ENCODE results near the gene DENND4C. TPM values are rescaled to one million over a fixed set of nuclear protein-coding genes. Genes with fewer than 3 reads are reported as not detected.

The DENND4C gene
- polyA plus RNA-seq, 1 of the 3 experiments (the other 2 are of a cell fraction), result 7.5 TPM

DNA sequence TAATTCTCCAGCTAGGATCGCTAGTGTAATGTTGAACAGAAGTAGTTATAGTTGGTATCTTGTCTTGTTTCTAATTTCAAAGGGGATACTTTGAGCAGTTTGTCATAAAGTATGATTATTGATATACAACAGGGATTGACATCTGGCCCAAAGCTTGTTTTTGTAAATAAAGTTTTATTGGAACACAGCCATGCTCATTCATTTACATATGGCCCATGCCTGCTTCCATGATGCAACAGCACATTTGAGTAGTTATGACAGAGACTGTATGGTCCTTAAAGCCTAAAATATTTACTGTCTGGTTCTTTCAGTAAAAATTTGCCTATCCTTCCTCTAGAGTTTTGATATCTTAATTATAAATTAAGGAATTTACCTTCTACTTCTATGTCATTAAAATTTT lies 79.8 kb downstream of the DENND4C start:
- no peak for DNase-seq

DNA sequence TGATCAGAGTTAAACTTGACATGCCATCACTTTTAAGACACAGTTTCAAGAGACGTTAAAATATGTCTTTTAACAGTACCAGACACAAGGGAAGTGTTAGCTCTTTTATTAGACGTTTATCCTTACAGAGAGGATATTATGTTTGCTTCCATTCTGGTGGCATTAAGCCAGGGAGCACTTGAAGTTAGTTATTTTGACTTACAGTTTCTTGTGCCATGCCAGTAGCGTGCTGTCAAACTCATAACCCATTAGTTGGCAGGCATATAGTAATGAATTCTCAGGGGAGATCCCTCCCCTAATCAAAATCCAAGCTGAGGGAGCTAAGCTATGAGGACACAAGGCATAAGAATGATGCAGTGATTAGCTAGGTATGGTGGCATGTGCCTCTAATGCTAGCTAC lies 83.1 kb downstream of the DENND4C start:
- Histone ChIP-seq H3K27me3 (ENCODE audit: insufficient read depth) (no peaks in the 10 kb centered on the region), H2AFZ (ENCODE audit: low read depth) (no peak overlapping the region), H3K9me3 (no peaks in the 10 kb centered on the region), H3K9me2 (no peaks in the 10 kb centered on the region), H3K9ac (no peak overlapping the region), H3K36me3 (replicated peaks in 1 of 2; ENCODE audit: control insufficient read depth in 1 of 2, insufficient read depth in 2 of 2, low read length in 1 of 2) (peaks cover 7 to 29% of the 10 kb centered on the region in 2 experiments), H3K79me2 (ENCODE audit: insufficient read depth) (0 out of 2 replicates have a peak, but pooled peaks cover 8% of the 10 kb centered on the region), H3K4me2 (no peak overlapping the region), H3K27ac (ENCODE audit: low read depth in 2 of 2, low read length in 1 of 2) (no peak overlapping the region), H3K4me3 (ENCODE audit: low read depth in 2 of 2, low read length in 1 of 2) (no peak overlapping the region), H3K4me1 (ENCODE audit: control insufficient read depth in 1 of 2, insufficient read depth in 2 of 2, low read depth in 1 of 2, low read length in 1 of 2) (no peaks in the 10 kb centered on the region), H3F3A (replicated peaks; ENCODE audit: insufficient read depth) (no peaks in the 10 kb centered on the region), H4K20me1 (ENCODE audit: insufficient read depth) (no peaks in the 10 kb centered on the region)
- no peak for DNase-seq
- POLR2A ChIA-PET, result no interaction called here
- TF ChIP-seq, protein P1, sequence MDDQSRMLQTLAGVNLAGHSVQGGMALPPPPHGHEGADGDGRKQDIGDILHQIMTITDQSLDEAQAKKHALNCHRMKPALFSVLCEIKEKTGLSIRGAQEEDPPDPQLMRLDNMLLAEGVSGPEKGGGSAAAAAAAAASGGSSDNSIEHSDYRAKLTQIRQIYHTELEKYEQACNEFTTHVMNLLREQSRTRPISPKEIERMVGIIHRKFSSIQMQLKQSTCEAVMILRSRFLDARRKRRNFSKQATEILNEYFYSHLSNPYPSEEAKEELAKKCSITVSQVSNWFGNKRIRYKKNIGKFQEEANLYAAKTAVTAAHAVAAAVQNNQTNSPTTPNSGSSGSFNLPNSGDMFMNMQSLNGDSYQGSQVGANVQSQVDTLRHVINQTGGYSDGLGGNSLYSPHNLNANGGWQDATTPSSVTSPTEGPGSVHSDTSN (IDR thresholded peaks at IDR 0.05), result no peak
- CTCF ChIA-PET, result interaction anchor here (0.5 kb wide), 1 partner anchor 92 kb away, joined by 3 read pairs; no protein-coding TSS in a partner anchor
- 96% methylated on average over 3 of the region's 3 CpGs for WGBS (ENCODE audit: low lambda C conversion rate)

More for the DNA sequence above, 79.8 kb downstream of the DENND4C start:
- POLR2A ChIA-PET, result no interaction called here
- H3K4me2 ChIP-seq, result no peak overlapping the region
- no peak overlapping the region for H2AFZ ChIP-seq (ENCODE audit: low read depth)
- H3K9me3 ChIP-seq, result no peaks in the 10 kb centered on the region
- 0 out of 2 replicates have a peak, but pooled peaks cover 8% of the 10 kb centered on the region for H3K79me2 ChIP-seq (ENCODE audit: insufficient read depth)
- H3F3A ChIP-seq (replicated peaks; ENCODE audit: insufficient read depth), result no peaks in the 10 kb centered on the region
- peaks cover 11 to 26% of the 10 kb centered on the region in 2 experiments for H3K36me3 ChIP-seq (replicated peaks in 1 of 2; ENCODE audit: control insufficient read depth in 1 of 2, insufficient read depth in 2 of 2, low read length in 1 of 2)
- WGBS (ENCODE audit: low lambda C conversion rate), result 100% methylated on average over 1 of the region's 1 CpG
- no peak for TF ChIP-seq YY1 (IDR thresholded peaks at IDR 0.05; ENCODE audit: low read depth)
- no peak for TF ChIP-seq NFIC (IDR thresholded peaks at IDR 0.05; ENCODE audit: borderline replicate concordance)
- no peak for TF ChIP-seq TAF1 (IDR thresholded peaks at IDR 0.05; ENCODE audit: borderline replicate concordance, low read depth, low read length)
- TF ChIP-seq SMC3 (IDR thresholded peaks at IDR 0.05; ENCODE audit: low read depth, low read length), result no peak
- TF ChIP-seq GATA2 (CRISPR knock-in tag; IDR thresholded peaks at IDR 0.05), result no peak
- TF ChIP-seq, protein P1 (IDR thresholded peaks at IDR 0.05), result no peak
- no peak for TF ChIP-seq EP300 (IDR thresholded peaks at IDR 0.05; ENCODE audit: borderline replicate concordance in 1 of 2, low read depth in 1 of 2, low read length in 1 of 2)
- H3K4me3 ChIP-seq (ENCODE audit: low read depth in 2 of 2, low read length in 1 of 2), result no peak overlapping the region
- no peaks in the 10 kb centered on the region for H3K27me3 ChIP-seq (ENCODE audit: insufficient read depth)
- no peaks in the 10 kb centered on the region for H4K20me1 ChIP-seq (ENCODE audit: insufficient read depth)
- H3K9me2 ChIP-seq, result no peaks in the 10 kb centered on the region
- H3K27ac ChIP-seq (ENCODE audit: low read depth in 2 of 2, low read length in 1 of 2), result no peak overlapping the region
- H3K4me1 ChIP-seq (ENCODE audit: control insufficient read depth in 1 of 2, insufficient read depth in 2 of 2, low read depth in 1 of 2, low read length in 1 of 2), result no peaks in the 10 kb centered on the region
- CTCF ChIA-PET, result interaction anchor here (1.1 kb wide), 1 partner anchor 136 kb away, joined by 3 read pairs; no protein-coding TSS in a partner anchor
- no peak overlapping the region for H3K9ac ChIP-seq

DNA sequence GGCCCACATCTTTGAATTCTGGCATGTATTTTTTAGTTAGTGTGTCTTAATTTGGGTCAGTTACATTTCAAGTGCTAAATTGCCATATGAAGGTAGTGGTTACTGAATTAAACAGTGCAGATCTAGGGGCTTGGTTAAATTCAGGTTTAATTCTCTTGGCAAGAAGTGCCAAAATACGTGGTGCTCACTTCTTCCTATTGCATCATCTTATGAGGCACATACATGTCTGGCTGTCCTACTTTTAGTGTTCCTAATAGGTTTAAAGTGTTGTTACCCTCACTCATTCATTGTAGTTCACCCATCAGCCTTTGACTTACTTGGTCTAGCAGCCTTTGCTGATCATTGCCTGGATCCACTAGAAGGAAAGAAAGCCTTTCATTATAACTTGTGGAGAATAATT lies 90.0 kb downstream of the DENND4C start:
- no peaks in the 10 kb centered on the region for H3K79me2 ChIP-seq (ENCODE audit: insufficient read depth)
- POLR2A ChIA-PET, result no interaction called here
- DNase-seq, result no peak

More for the DNA sequence above, 90.0 kb downstream of the DENND4C start:
- no peak overlapping the region for H3K4me3 ChIP-seq (ENCODE audit: low read depth in 2 of 2, low read length in 1 of 2)
- no peak overlapping the region for H3K27ac ChIP-seq (ENCODE audit: low read depth in 2 of 2, low read length in 1 of 2)
- CTCF ChIA-PET, result no interaction called here
- 90% methylated on average over 1 of the region's 1 CpG for WGBS (ENCODE audit: low lambda C conversion rate)
- no peaks in the 10 kb centered on the region for H3K27me3 ChIP-seq (ENCODE audit: insufficient read depth)
- no peak overlapping the region for H3K4me2 ChIP-seq
- H3F3A ChIP-seq (replicated peaks; ENCODE audit: insufficient read depth), result no peaks in the 10 kb centered on the region
- H3K9me3 ChIP-seq, result no peaks in the 10 kb centered on the region
- no peak overlapping the region for H2AFZ ChIP-seq (ENCODE audit: low read depth)
- H3K9me2 ChIP-seq, result no peaks in the 10 kb centered on the region
- TF ChIP-seq TEAD4 (IDR thresholded peaks at IDR 0.05; ENCODE audit: borderline replicate concordance, insufficient read depth) (no peak), NRF1 (IDR thresholded peaks at IDR 0.05; ENCODE audit: low read depth, low read length) (no peak), YY1 (IDR thresholded peaks at IDR 0.05; ENCODE audit: low read depth) (no peak), EZH2phosphoT487 (IDR thresholded peaks at IDR 0.05; ENCODE audit: borderline replicate concordance, low read depth) (no peak), CHD2 (IDR thresholded peaks at IDR 0.05; ENCODE audit: low read length, partially characterized antibody) (no peak), RXRA (IDR thresholded peaks at IDR 0.05; ENCODE audit: borderline replicate concordance, low read depth) (no peak)
- TF ChIP-seq, protein P2, sequence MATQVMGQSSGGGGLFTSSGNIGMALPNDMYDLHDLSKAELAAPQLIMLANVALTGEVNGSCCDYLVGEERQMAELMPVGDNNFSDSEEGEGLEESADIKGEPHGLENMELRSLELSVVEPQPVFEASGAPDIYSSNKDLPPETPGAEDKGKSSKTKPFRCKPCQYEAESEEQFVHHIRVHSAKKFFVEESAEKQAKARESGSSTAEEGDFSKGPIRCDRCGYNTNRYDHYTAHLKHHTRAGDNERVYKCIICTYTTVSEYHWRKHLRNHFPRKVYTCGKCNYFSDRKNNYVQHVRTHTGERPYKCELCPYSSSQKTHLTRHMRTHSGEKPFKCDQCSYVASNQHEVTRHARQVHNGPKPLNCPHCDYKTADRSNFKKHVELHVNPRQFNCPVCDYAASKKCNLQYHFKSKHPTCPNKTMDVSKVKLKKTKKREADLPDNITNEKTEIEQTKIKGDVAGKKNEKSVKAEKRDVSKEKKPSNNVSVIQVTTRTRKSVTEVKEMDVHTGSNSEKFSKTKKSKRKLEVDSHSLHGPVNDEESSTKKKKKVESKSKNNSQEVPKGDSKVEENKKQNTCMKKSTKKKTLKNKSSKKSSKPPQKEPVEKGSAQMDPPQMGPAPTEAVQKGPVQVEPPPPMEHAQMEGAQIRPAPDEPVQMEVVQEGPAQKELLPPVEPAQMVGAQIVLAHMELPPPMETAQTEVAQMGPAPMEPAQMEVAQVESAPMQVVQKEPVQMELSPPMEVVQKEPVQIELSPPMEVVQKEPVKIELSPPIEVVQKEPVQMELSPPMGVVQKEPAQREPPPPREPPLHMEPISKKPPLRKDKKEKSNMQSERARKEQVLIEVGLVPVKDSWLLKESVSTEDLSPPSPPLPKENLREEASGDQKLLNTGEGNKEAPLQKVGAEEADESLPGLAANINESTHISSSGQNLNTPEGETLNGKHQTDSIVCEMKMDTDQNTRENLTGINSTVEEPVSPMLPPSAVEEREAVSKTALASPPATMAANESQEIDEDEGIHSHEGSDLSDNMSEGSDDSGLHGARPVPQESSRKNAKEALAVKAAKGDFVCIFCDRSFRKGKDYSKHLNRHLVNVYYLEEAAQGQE (IDR thresholded peaks at IDR 0.05; ENCODE audit: low read depth, low read length), result no peak
- no peak overlapping the region for H3K9ac ChIP-seq
- H3K4me1 ChIP-seq (ENCODE audit: control insufficient read depth in 1 of 2, insufficient read depth in 2 of 2, low read depth in 1 of 2, low read length in 1 of 2), result no peaks in the 10 kb centered on the region
- H3K36me3 ChIP-seq (replicated peaks in 1 of 2; ENCODE audit: control insufficient read depth in 1 of 2, insufficient read depth in 2 of 2, low read length in 1 of 2), result peaks cover 9 to 23% of the 10 kb centered on the region in 2 experiments
- H4K20me1 ChIP-seq (ENCODE audit: insufficient read depth), result no peaks in the 10 kb centered on the region

All from SK-N-SH (cell line).